Glutamatergic neuron (in vitro differentiated cells): ENCODE measurements around the gene ASCL1. TPM values are rescaled to one million over a fixed set of nuclear protein-coding genes. Genes with fewer than 3 reads are reported as not detected.

Source experiments
- DNase-seq: peaks from one replicate; pipeline ENCODE4 v3.0.0; 2022
- H3K27ac Mint-ChIP-seq: one replicate; pipeline ENCODE4 v1.8.0; 2020; ENCODE audit warnings: mild to moderate bottlenecking, mixed read lengths, inconsistent platforms; ENCODE audit not compliant: unreplicated experiment
- H3K27me3 Mint-ChIP-seq: one replicate; pipeline ENCODE4 v1.8.0; 2020; ENCODE audit warnings: mild to moderate bottlenecking, moderate library complexity, mixed read lengths, inconsistent platforms; ENCODE audit not compliant: unreplicated experiment
- H3K36me3 Mint-ChIP-seq: one replicate; pipeline ENCODE4 v1.8.0; 2020; ENCODE audit warnings: mild to moderate bottlenecking, mixed read lengths, inconsistent platforms; ENCODE audit not compliant: unreplicated experiment
- H3K4me1 Mint-ChIP-seq: one replicate; pipeline ENCODE4 v1.8.0; 2020; ENCODE audit warnings: mild to moderate bottlenecking, low read depth, mixed read lengths, inconsistent platforms; ENCODE audit not compliant: unreplicated experiment
- H3K4me3 Mint-ChIP-seq: one replicate; pipeline ENCODE4 v1.8.0; 2020; ENCODE audit warnings: mild to moderate bottlenecking, mixed read lengths, inconsistent platforms; ENCODE audit not compliant: unreplicated experiment
- H3K9me3 Mint-ChIP-seq: one replicate; pipeline ENCODE4 v1.8.0; 2020; ENCODE audit warnings: mild to moderate bottlenecking, moderate library complexity, mixed read lengths, inconsistent platforms; ENCODE audit not compliant: unreplicated experiment
- CTCF ChIP-seq: fragments of 200-600 bp; sonication (generic); IDR thresholded peaks from one replicate; pipeline ENCODE4 v1.5.0; 2021; ENCODE audit not compliant: partially characterized antibody, unreplicated experiment
- total RNA-seq: library from RNA; stranded (reverse); fragmentation: NEBNext Ultra II Directional; extraction: Animal tissue kit (Norgen Biotek cat#: 25700); gene quantifications from one replicate; pipeline ENCODE4 v1.2.1, GENCODE V29; 2021; ENCODE audit not compliant: unreplicated experiment

The ASCL1 gene
- total RNA-seq, 1 donor from 2014 or later, result not detected

- H3K36me3 Mint-ChIP-seq, result no peaks in the 10 kb centered on the region
- H3K4me3 Mint-ChIP-seq, result no peak overlapping the region
- no peaks in the 10 kb centered on the region for H3K4me1 Mint-ChIP-seq
- no peak for DNase-seq
- no peak overlapping the region for H3K27ac Mint-ChIP-seq
- H3K9me3 Mint-ChIP-seq, result no peaks in the 10 kb centered on the region
- TF ChIP-seq CTCF, result no peak
- H3K27me3 Mint-ChIP-seq, result no peaks in the 10 kb centered on the region
Observed at GRCh38 chr12:102918840-102919239, 38.6 kb upstream of the ASCL1 start.

- Mint-ChIP-seq H3K36me3 (no peaks in the 10 kb centered on the region), H3K27ac (no peak overlapping the region), H3K4me1 (no peaks in the 10 kb centered on the region), H3K9me3 (no peaks in the 10 kb centered on the region), H3K4me3 (no peak overlapping the region), H3K27me3 (no peaks in the 10 kb centered on the region)
- no peak for TF ChIP-seq CTCF
- no peak for DNase-seq
Observed at GRCh38 chr12:102920271-102920670, 37.2 kb upstream of the ASCL1 start.

GRCh38 chr12:102921240-102921639, 36.2 kb upstream of the ASCL1 start:
- no peak overlapping the region for H3K4me3 Mint-ChIP-seq
- TF ChIP-seq CTCF, result no peak
- no peak overlapping the region for H3K27ac Mint-ChIP-seq
- no peak for DNase-seq
- no peaks in the 10 kb centered on the region for H3K36me3 Mint-ChIP-seq
- H3K4me1 Mint-ChIP-seq, result no peaks in the 10 kb centered on the region
- H3K27me3 Mint-ChIP-seq, result no peaks in the 10 kb centered on the region
- H3K9me3 Mint-ChIP-seq, result no peaks in the 10 kb centered on the region

GRCh38 chr12:102927220-102927619, 30.3 kb upstream of the ASCL1 start:
- TF ChIP-seq CTCF, result no peak
- H3K36me3 Mint-ChIP-seq, result no peaks in the 10 kb centered on the region
- no peak overlapping the region for H3K4me3 Mint-ChIP-seq
- no peaks in the 10 kb centered on the region for H3K9me3 Mint-ChIP-seq
- DNase-seq, result no peak
- H3K27ac Mint-ChIP-seq, result no peak overlapping the region
- no peaks in the 10 kb centered on the region for H3K4me1 Mint-ChIP-seq
- no peaks in the 10 kb centered on the region for H3K27me3 Mint-ChIP-seq

DNA sequence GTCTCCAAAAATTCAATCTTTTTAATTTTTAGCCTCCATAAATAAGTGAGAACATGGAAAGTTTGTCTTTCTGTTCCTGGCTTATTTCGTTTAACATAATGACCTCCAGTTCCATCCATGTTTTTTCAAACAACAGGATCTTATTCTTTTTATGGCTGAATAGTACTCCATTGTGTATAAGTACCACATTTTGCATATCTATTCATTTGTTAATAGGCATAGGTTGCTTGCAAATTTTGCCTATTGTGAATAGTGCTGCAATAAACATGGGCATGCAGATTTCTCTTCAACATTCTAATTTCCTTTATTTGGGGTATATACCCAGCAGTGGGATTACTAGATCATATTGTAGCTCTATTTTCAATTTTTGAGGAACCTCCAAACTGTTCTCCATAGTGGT, 24.3 kb upstream of the ASCL1 start:
- no peaks in the 10 kb centered on the region for H3K4me1 Mint-ChIP-seq

More for the DNA sequence above, 24.3 kb upstream of the ASCL1 start:
- Mint-ChIP-seq H3K27me3 (no peaks in the 10 kb centered on the region), H3K36me3 (no peaks in the 10 kb centered on the region), H3K27ac (no peak overlapping the region), H3K4me3 (no peak overlapping the region), H3K9me3 (no peaks in the 10 kb centered on the region)
- no peak for DNase-seq
- TF ChIP-seq CTCF, result no peak
